HG03439 (cell line): ENCODE measurements around the gene DUSP22.
A peak's percentile ranks its signal among the peaks of the same experiment; 100 is the strongest.

Experiments
- ATAC-seq: cut with Tn5 transposase; IDR thresholded peaks from one replicate; pipeline ENCODE4 v1.9.1; 2021; ENCODE audit warnings: mild to moderate bottlenecking, moderate library complexity; ENCODE audit not compliant: unreplicated experiment

The DUSP22 gene

DNA sequence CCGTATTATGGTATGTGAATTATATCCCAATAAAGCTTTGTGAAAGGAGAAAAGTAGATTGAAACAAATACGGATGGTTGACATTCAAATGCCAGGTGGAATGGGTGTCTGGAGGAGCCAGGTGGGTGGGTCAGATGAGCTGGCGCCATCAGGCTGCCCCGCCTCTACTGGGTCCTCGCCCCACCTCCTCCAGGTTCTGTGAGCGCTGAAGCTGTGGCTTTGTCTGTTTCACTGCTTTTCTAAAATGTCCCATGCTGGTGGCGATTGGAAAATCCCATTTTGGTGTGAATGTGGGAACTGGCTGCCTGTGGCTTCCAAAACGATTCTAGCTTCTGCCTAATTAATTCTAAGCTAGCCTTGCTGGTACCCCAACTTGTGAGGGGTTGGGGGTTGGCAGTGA is 16.5 kb downstream of the DUSP22 start:
- no peak for ATAC-seq

GRCh38 chr6:309947-310346 is 17.7 kb downstream of the DUSP22 start:
- ATAC-seq, result no peak

GRCh38 chr6:310671-311070 is 18.4 kb downstream of the DUSP22 start:
- no peak for ATAC-seq

GRCh38 chr6:311679-312220 is 19.5 kb downstream of the DUSP22 start:
- no peak for ATAC-seq

- no peak for ATAC-seq
Measured at GRCh38 chr6:313087-313486, 20.8 kb downstream of the DUSP22 start.

DNA sequence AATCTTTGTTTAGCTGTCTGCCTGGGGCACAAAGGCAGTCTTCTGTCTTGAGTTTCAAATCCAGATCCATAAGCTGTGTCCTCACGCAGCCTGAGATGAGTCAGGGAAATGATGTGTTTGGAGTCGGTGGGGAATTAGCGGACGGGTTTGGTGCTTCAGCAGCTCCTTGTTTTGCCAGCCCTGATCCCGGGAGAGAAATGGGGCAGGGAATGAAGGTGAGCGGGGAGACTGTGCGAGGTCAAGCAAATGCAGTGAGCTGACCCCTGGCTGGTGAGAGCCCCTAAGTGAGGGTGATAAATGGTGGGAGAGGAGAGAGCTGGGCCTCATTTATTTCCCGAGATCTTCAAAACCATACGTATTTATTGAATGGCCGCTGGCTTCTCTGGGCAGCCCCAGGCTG is 21.6 kb downstream of the DUSP22 start:
- ATAC-seq, result no peak

- ATAC-seq, result no peak
Measured at GRCh38 chr6:314377-314776, 22.1 kb downstream of the DUSP22 start.

- ATAC-seq, result no peak
Measured at GRCh38 chr6:315226-315625, 22.9 kb downstream of the DUSP22 start.

- ATAC-seq, result no peak
Measured at GRCh38 chr6:315921-316752, 23.9 kb downstream of the DUSP22 start.

- ATAC-seq, result no peak
Measured at GRCh38 chr6:316753-317038, 24.4 kb downstream of the DUSP22 start.

DNA sequence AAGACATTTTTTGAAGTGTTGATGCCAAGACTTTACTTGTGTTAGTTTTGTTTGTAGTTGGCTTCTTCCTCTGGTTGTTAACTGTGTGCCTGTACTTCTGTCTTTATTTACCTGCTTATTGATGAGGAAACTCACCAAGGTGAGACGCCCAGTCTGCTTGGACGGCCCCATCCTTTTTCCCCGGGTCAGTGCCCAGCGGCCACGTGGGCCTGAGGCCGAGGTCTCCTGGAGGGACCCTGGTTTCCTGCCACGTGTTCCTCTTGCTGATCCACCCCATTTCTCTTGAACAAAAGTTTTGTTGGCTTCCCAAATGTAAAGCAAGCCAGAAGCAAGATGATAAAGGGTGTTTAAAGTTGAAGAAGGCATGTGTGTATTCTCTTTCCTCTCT is 24.8 kb downstream of the DUSP22 start:
- no peak for ATAC-seq

- ATAC-seq, result peak; percentile 33
Measured at GRCh38 chr6:317448-318144, 25.3 kb downstream of the DUSP22 start.

DNA sequence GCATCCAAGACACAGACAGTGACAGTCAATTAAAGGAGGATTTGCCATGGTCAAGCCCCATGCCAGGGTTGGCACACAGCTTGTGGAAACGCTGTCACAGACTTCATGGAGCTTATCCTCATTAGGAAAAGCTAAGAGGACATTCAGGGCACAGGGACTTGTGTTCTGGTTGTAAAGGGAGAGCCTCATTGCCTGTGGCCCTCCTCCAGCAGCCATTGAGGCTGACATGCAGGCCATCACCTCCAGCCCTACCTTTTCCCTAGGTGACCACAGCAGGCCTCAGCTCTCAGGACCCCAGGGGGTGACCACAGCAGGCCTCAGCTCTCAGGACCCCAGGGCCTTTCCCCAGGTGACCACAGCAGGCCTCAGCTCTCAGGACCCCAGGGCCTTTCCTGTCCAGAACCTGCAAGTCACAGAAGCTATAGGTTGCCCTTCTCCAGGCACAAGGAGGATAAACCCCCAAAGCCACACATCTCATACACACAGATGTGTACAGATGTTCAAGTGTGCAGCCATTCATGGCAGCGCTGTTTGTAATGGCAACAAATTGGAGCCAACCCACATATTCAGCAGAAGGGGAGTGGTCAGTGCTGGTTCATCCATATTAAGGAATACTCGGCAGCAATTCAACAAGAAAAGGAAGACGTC is 26.1 kb downstream of the DUSP22 start:
- ATAC-seq, result no peak

GRCh38 chr6:319177-320131 is 27.2 kb downstream of the DUSP22 start:
- ATAC-seq, result peak; percentile 36

DNA sequence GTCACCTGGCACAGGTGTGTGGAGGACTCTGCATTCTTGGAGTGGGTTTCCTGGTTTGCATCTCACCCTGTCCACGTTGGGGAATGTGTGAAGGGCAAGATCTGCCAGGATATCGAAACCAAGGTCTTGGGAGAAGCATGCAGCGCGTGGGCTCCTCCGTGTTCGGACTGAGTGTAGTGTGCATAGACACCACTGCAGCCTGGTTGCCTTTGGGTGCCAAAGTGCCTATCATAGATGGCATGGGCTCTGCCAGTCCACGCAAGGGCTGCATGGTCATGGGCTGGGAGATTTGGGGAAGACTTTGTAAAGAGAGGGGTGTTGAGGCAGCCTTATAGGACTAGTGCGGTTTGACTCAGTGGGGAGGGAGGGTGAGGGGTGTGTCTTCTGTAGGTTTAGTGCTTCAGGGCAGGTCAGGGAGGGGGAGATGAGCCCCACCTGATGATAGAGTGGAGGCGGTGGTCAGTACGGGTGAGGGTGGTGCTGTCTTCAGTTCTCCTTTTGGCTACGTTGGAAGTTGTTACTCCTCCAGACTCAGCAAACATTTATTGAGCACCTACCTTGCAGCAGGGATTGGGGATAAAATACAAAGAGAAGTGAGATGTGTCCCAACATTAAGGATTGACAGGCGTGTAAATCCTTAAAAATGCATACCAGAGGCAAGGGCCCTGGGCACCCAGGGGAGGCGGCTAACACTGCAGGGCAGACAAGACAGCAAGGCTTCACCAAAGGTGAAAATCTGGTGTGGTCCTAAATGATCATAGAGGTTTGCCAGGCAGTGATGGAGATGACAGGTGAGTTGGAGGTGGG is 28.3 kb downstream of the DUSP22 start:
- no peak for ATAC-seq

GRCh38 chr6:321158-321438 is 28.8 kb downstream of the DUSP22 start:
- no peak for ATAC-seq

DNA sequence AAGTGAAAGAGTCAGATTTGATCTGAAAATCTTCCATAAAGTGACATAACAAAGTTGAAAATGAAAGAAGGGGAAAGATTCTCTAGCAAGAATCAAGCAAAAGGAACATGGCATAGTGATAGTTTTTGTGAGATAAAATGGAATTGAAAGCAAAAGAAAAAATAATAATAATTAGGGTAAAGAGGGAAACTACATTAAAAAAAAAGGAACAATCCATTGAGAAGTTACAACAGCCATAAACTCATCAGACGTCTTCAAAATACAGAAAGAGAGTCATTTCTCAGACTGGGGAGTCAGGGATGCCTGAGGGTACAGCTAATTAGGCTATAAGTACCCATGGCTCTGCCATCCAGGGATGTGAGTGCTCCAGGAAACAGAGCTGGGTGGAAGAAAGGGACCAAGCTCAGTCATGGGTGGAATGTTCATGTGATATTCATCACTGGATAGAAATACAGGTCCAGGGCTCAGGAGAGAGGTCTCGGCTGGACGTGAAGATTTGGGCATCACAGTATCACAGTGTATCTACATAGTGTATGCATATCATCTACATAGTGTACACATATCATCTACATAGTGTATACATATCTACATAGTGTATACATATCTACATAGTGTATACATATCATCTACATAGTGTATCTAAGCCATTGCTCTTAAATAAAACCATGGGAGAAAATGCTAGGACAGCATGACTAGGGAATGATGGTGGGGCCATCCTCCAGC is 29.4 kb downstream of the DUSP22 start:
- no peak for ATAC-seq

GRCh38 chr6:322259-322930 is 30.1 kb downstream of the DUSP22 start:
- no peak for ATAC-seq
